ENCODE measurements around the gene KIR2DL3.
"Not testable (repeated sequence)": the region's sequence is repeated elsewhere in the genome, so short reads cannot be mapped to it uniquely, and the experiment has no call there.

The KIR2DL3 gene

GRCh38 chr19:54731191-54731590, 7.1 kb upstream of the KIR2DL3 start:
- no peak for DNase-seq
- Histone ChIP-seq H3K9ac (ENCODE audit: low read length) (no peak overlapping the region), H4K5ac (ENCODE audit: low read length) (no peak overlapping the region), H3K4me1 (ENCODE audit: control insufficient read depth, low read depth, low read length) (no peaks in the 10 kb centered on the region), H3K56ac (ENCODE audit: low read length) (no peak overlapping the region), H3K27ac (ENCODE audit: low read depth, low read length) (no peak overlapping the region), H2AK5ac (ENCODE audit: low read length) (no peak overlapping the region), H2BK15ac (replicated peaks; ENCODE audit: low read depth) (no peak overlapping the region), H2BK5ac (ENCODE audit: low read length) (no peak overlapping the region), H3K36me3 (ENCODE audit: control insufficient read depth, insufficient read depth, low read length) (no peaks in the 10 kb centered on the region), H3K4ac (ENCODE audit: low read depth, low read length) (no peak overlapping the region), H3K4me2 (ENCODE audit: low read length) (no peak overlapping the region), H3K23ac (ENCODE audit: low read length) (no peak overlapping the region), H3K79me2 (ENCODE audit: control insufficient read depth, insufficient read depth, low read length) (no peaks in the 10 kb centered on the region), H4K8ac (ENCODE audit: low read depth, low read length) (no peak overlapping the region), H3K4me3 (ENCODE audit: low read length) (no peak overlapping the region), H3K18ac (ENCODE audit: low read length) (no peak overlapping the region), H3K79me1 (ENCODE audit: low read length) (no peaks in the 10 kb centered on the region), H2BK120ac (ENCODE audit: low read depth, low read length) (no peak overlapping the region), H3K27me3 (ENCODE audit: insufficient read depth, low read length, poor library complexity) (no peaks in the 10 kb centered on the region)
- WGBS (ENCODE audit: extremely low coverage, insufficient coverage, low lambda C conversion rate), result no CpG with 5 or more reads among the region's 8 CpGs

- H3K56ac ChIP-seq (ENCODE audit: low read length), result no peak overlapping the region
- no CpG with 5 or more reads among the region's 1 CpG for WGBS (ENCODE audit: extremely low coverage, insufficient coverage, low lambda C conversion rate)
- no peak overlapping the region for H3K4me2 ChIP-seq (ENCODE audit: low read length)
- no peak overlapping the region for H4K8ac ChIP-seq (ENCODE audit: low read depth, low read length)
- no peak overlapping the region for H2BK120ac ChIP-seq (ENCODE audit: low read depth, low read length)
- no peaks in the 10 kb centered on the region for H3K4me1 ChIP-seq (ENCODE audit: control insufficient read depth, low read depth, low read length)
- H3K36me3 ChIP-seq (ENCODE audit: control insufficient read depth, insufficient read depth, low read length), result no peaks in the 10 kb centered on the region
- no peak overlapping the region for H3K9ac ChIP-seq (ENCODE audit: low read length)
- H3K18ac ChIP-seq (ENCODE audit: low read length), result no peak overlapping the region
- H3K79me2 ChIP-seq (ENCODE audit: control insufficient read depth, insufficient read depth, low read length), result no peaks in the 10 kb centered on the region
- no peak overlapping the region for H3K23ac ChIP-seq (ENCODE audit: low read length)
- H3K27ac ChIP-seq (ENCODE audit: low read depth, low read length), result no peak overlapping the region
- no peak overlapping the region for H3K4ac ChIP-seq (ENCODE audit: low read depth, low read length)
- no peak overlapping the region for H3K4me3 ChIP-seq (ENCODE audit: low read length)
- DNase-seq, result no peak
- H2BK5ac ChIP-seq (ENCODE audit: low read length), result no peak overlapping the region
- no peak overlapping the region for H2BK15ac ChIP-seq (replicated peaks; ENCODE audit: low read depth)
- H3K79me1 ChIP-seq (ENCODE audit: low read length), result no peaks in the 10 kb centered on the region
- no peak overlapping the region for H4K5ac ChIP-seq (ENCODE audit: low read length)
- no peak overlapping the region for H2AK5ac ChIP-seq (ENCODE audit: low read length)
- H3K27me3 ChIP-seq (ENCODE audit: insufficient read depth, low read length, poor library complexity), result no peaks in the 10 kb centered on the region
Observed at GRCh38 chr19:54738715-54739114, 402 bp downstream of the KIR2DL3 start.

- H3K18ac ChIP-seq (ENCODE audit: low read length), result no peak overlapping the region
- H3K27ac ChIP-seq (ENCODE audit: low read depth, low read length), result no peak overlapping the region
- H4K5ac ChIP-seq (ENCODE audit: low read length), result no peak overlapping the region
- H3K4ac ChIP-seq (ENCODE audit: low read depth, low read length), result no peak overlapping the region
- DNase-seq, result no peak
- no peak overlapping the region for H4K8ac ChIP-seq (ENCODE audit: low read depth, low read length)
- H2BK15ac ChIP-seq (replicated peaks; ENCODE audit: low read depth), result no peak overlapping the region
- no peaks in the 10 kb centered on the region for H3K4me1 ChIP-seq (ENCODE audit: control insufficient read depth, low read depth, low read length)
- no peak overlapping the region for H3K23ac ChIP-seq (ENCODE audit: low read length)
- no peaks in the 10 kb centered on the region for H3K27me3 ChIP-seq (ENCODE audit: insufficient read depth, low read length, poor library complexity)
- no peak overlapping the region for H2AK5ac ChIP-seq (ENCODE audit: low read length)
- no peak overlapping the region for H3K4me2 ChIP-seq (ENCODE audit: low read length)
- H3K4me3 ChIP-seq (ENCODE audit: low read length), result no peak overlapping the region
- H3K36me3 ChIP-seq (ENCODE audit: control insufficient read depth, insufficient read depth, low read length), result no peaks in the 10 kb centered on the region
- H3K56ac ChIP-seq (ENCODE audit: low read length), result no peak overlapping the region
- H2BK120ac ChIP-seq (ENCODE audit: low read depth, low read length), result no peak overlapping the region
- H2BK5ac ChIP-seq (ENCODE audit: low read length), result no peak overlapping the region
- no peaks in the 10 kb centered on the region for H3K79me1 ChIP-seq (ENCODE audit: low read length)
- H3K79me2 ChIP-seq (ENCODE audit: control insufficient read depth, insufficient read depth, low read length), result no peaks in the 10 kb centered on the region
- H3K9ac ChIP-seq (ENCODE audit: low read length), result no peak overlapping the region
- no CpG with 5 or more reads among the region's 13 CpGs for WGBS (ENCODE audit: extremely low coverage, insufficient coverage, low lambda C conversion rate)
Observed at GRCh38 chr19:54739587-54740497, 1.5 kb downstream of the KIR2DL3 start.

GRCh38 chr19:54741950-54742349, 3.6 kb downstream of the KIR2DL3 start:
- not testable (repeated sequence) for H3K56ac ChIP-seq (ENCODE audit: low read length); H3K27ac ChIP-seq (ENCODE audit: low read depth, low read length); H4K8ac ChIP-seq (ENCODE audit: low read depth, low read length); H3K4ac ChIP-seq (ENCODE audit: low read depth, low read length); H3K9ac ChIP-seq (ENCODE audit: low read length); H3K4me1 ChIP-seq (ENCODE audit: control insufficient read depth, low read depth, low read length); H2AK5ac ChIP-seq (ENCODE audit: low read length); H4K5ac ChIP-seq (ENCODE audit: low read length); H3K79me1 ChIP-seq (ENCODE audit: low read length); H3K27me3 ChIP-seq (ENCODE audit: insufficient read depth, low read length, poor library complexity); H2BK120ac ChIP-seq (ENCODE audit: low read depth, low read length); H3K36me3 ChIP-seq (ENCODE audit: control insufficient read depth, insufficient read depth, low read length); H3K18ac ChIP-seq (ENCODE audit: low read length); H3K4me2 ChIP-seq (ENCODE audit: low read length); H3K79me2 ChIP-seq (ENCODE audit: control insufficient read depth, insufficient read depth, low read length); H2BK15ac ChIP-seq (replicated peaks; ENCODE audit: low read depth); DNase-seq; H3K4me3 ChIP-seq (ENCODE audit: low read length); H3K23ac ChIP-seq (ENCODE audit: low read length); H2BK5ac ChIP-seq (ENCODE audit: low read length)
- WGBS (ENCODE audit: extremely low coverage, insufficient coverage, low lambda C conversion rate), result no CpG with 5 or more reads among the region's 5 CpGs

- not testable (repeated sequence) for H3K4ac ChIP-seq (ENCODE audit: low read depth, low read length); H2BK120ac ChIP-seq (ENCODE audit: low read depth, low read length); H3K4me1 ChIP-seq (ENCODE audit: control insufficient read depth, low read depth, low read length); H3K79me2 ChIP-seq (ENCODE audit: control insufficient read depth, insufficient read depth, low read length); H3K36me3 ChIP-seq (ENCODE audit: control insufficient read depth, insufficient read depth, low read length); H3K4me2 ChIP-seq (ENCODE audit: low read length); H2BK15ac ChIP-seq (replicated peaks; ENCODE audit: low read depth); H3K23ac ChIP-seq (ENCODE audit: low read length); H2AK5ac ChIP-seq (ENCODE audit: low read length); DNase-seq; H3K9ac ChIP-seq (ENCODE audit: low read length); H3K18ac ChIP-seq (ENCODE audit: low read length); H3K4me3 ChIP-seq (ENCODE audit: low read length); H2BK5ac ChIP-seq (ENCODE audit: low read length); H3K56ac ChIP-seq (ENCODE audit: low read length); H3K27ac ChIP-seq (ENCODE audit: low read depth, low read length); H4K8ac ChIP-seq (ENCODE audit: low read depth, low read length); H3K79me1 ChIP-seq (ENCODE audit: low read length); H3K27me3 ChIP-seq (ENCODE audit: insufficient read depth, low read length, poor library complexity); H4K5ac ChIP-seq (ENCODE audit: low read length)
- WGBS (ENCODE audit: extremely low coverage, insufficient coverage, low lambda C conversion rate), result no CpG with 5 or more reads among the region's 5 CpGs
Observed at GRCh38 chr19:54744080-54744479, 5.8 kb downstream of the KIR2DL3 start.
